ENCODE measurements around the gene PGLYRP4.

- TF ChIP-seq CTCF (IDR thresholded peaks at IDR 0.05) (no peak), NR3C1 (CRISPR knock-in tag; conservative IDR thresholded peaks at IDR 0.05; ENCODE audit: low read depth) (no peak), TP53 (CRISPR knock-in tag; IDR thresholded peaks at IDR 0.05) (no peak), ATF2 (CRISPR knock-in tag; IDR thresholded peaks at IDR 0.05; ENCODE audit: borderline replicate concordance, low read depth) (no peak), JUN (CRISPR knock-in tag; IDR thresholded peaks at IDR 0.05) (no peak), ELF4 (CRISPR knock-in tag; IDR thresholded peaks at IDR 0.05; ENCODE audit: low read depth) (no peak), ZNF512 (CRISPR knock-in tag; IDR thresholded peaks at IDR 0.05; ENCODE audit: borderline replicate concordance) (no peak), CREM (CRISPR knock-in tag; IDR thresholded peaks at IDR 0.05) (no peak)
- TF ChIP-seq, protein P1, sequence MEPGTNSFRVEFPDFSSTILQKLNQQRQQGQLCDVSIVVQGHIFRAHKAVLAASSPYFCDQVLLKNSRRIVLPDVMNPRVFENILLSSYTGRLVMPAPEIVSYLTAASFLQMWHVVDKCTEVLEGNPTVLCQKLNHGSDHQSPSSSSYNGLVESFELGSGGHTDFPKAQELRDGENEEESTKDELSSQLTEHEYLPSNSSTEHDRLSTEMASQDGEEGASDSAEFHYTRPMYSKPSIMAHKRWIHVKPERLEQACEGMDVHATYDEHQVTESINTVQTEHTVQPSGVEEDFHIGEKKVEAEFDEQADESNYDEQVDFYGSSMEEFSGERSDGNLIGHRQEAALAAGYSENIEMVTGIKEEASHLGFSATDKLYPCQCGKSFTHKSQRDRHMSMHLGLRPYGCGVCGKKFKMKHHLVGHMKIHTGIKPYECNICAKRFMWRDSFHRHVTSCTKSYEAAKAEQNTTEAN (CRISPR knock-in tag; IDR thresholded peaks at IDR 0.05) = no peak
- TF ChIP-seq, protein P2, sequence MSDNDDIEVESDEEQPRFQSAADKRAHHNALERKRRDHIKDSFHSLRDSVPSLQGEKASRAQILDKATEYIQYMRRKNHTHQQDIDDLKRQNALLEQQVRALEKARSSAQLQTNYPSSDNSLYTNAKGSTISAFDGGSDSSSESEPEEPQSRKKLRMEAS (CRISPR knock-in tag; IDR thresholded peaks at IDR 0.05) = no peak
- TF ChIP-seq, protein P3, sequence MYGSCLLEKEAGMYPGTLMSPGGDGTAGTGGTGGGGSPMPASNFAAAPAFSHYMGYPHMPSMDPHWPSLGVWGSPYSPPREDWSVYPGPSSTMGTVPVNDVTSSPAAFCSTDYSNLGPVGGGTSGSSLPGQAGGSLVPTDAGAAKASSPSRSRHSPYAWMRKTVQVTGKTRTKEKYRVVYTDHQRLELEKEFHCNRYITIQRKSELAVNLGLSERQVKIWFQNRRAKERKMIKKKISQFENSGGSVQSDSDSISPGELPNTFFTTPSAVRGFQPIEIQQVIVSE (CRISPR knock-in tag; IDR thresholded peaks at IDR 0.05; ENCODE audit: borderline replicate concordance) = no peak
- TF ChIP-seq, protein P4, sequence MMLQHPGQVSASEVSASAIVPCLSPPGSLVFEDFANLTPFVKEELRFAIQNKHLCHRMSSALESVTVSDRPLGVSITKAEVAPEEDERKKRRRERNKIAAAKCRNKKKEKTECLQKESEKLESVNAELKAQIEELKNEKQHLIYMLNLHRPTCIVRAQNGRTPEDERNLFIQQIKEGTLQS (CRISPR knock-in tag; conservative IDR thresholded peaks at IDR 0.05) = no peak
- TF ChIP-seq, protein P5, sequence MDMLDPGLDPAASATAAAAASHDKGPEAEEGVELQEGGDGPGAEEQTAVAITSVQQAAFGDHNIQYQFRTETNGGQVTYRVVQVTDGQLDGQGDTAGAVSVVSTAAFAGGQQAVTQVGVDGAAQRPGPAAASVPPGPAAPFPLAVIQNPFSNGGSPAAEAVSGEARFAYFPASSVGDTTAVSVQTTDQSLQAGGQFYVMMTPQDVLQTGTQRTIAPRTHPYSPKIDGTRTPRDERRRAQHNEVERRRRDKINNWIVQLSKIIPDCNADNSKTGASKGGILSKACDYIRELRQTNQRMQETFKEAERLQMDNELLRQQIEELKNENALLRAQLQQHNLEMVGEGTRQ (CRISPR knock-in tag; IDR thresholded peaks at IDR 0.05) = no peak
Measured at GRCh38 chr1:153390938-153391710, 42.5 kb upstream of the PGLYRP4 start, which contains the start of gene S100A8.
